H1 (cell line): ENCODE results near the gene ADCY3. TPM values are rescaled to one million over a fixed set of nuclear protein-coding genes. Genes with fewer than 3 reads are reported as not detected.
A peak's percentile ranks its signal among the peaks of the same experiment; 100 is the strongest.

Source experiments
- CTCF ChIA-PET: fragments of 300-600 bp; sonication (Branson Sonifier 250); formaldehyde crosslinking; loops from one replicate; lab custom pipeline; 2021; ENCODE audit not compliant: partially characterized antibody; lab: Charles Lee
- POLR2A ChIA-PET: fragments of 300-600 bp; sonication (Branson Sonifier 250); formaldehyde crosslinking; loops from one replicate; lab custom pipeline; 2021; ENCODE audit warnings: inconsistent platforms; ENCODE audit not compliant: partially characterized antibody; lab: Charles Lee
- DNase-seq, 2 experiments: peaks; one replicate each; pipeline versions ENCODE4 v3.0.0 to v3.0.0-alpha.2; 2010 to 2022; ENCODE audit warnings: low spot score in 2 of 2, low read depth in 1 of 2, mixed read lengths in 1 of 2
- FAIRE-seq: peaks from 2 replicates; lab custom pipeline; 2011; peaks lifted over from hg19 to GRCh38; lab: Jason Lieb, UNC
- H2AFZ ChIP-seq: 2 replicates; pipeline ENCODE4 v1.8.1; 2012; ENCODE audit warnings: low read length, inconsistent platforms
- H2AK5ac ChIP-seq: 2 replicates; pipeline ENCODE4 v1.6.1; 2013; ENCODE audit warnings: low read depth, low read length
- H2BK120ac ChIP-seq: replicated peaks from 2 replicates; pipeline ENCODE3; 2013; ENCODE audit warnings: low read depth, low read length, inconsistent platforms
- H2BK12ac ChIP-seq: 2 replicates; pipeline ENCODE4 v1.6.1; 2013; ENCODE audit warnings: low read depth, low read length
- H2BK15ac ChIP-seq: 2 replicates; pipeline ENCODE4 v1.6.1; 2013; ENCODE audit warnings: low read length
- H2BK20ac ChIP-seq: 2 replicates; pipeline ENCODE4 v1.6.1; 2013; ENCODE audit warnings: low read length
- H2BK5ac ChIP-seq: 2 replicates; pipeline ENCODE4 v1.6.1; 2013; ENCODE audit warnings: low read depth, low read length
- H3K14ac ChIP-seq: 2 replicates; pipeline ENCODE4 v1.6.1; 2013; ENCODE audit warnings: inconsistent platforms; ENCODE audit not compliant: insufficient read length
- H3K18ac ChIP-seq: 2 replicates; pipeline ENCODE4 v1.6.1; 2013; ENCODE audit warnings: low read length; ENCODE audit errors: extremely low read depth
- H3K23ac ChIP-seq: 2 replicates; pipeline ENCODE4 v1.6.1; 2013; ENCODE audit warnings: inconsistent platforms; ENCODE audit not compliant: insufficient read length
- H3K23me2 ChIP-seq: 2 replicates; pipeline ENCODE4 v1.6.1; 2013; ENCODE audit warnings: low read depth, low read length
- H3K27ac ChIP-seq: 2 replicates; pipeline ENCODE4 v1.6.1; 2011; ENCODE audit warnings: low read depth, low read length, inconsistent platforms
- H3K27me3 ChIP-seq, 4 experiments: replicated peaks in 1 of 4; 1 replicate in 1 of 4; 2 replicates in 3 of 4; pipeline versions ENCODE4 v1.6.1 to v1.8.1; 2011 to 2013; ENCODE audit warnings: low read length in 3 of 4, mild to moderate bottlenecking in 3 of 4, inconsistent platforms in 2 of 4, mixed read lengths in 2 of 4, moderate library complexity in 1 of 4; ENCODE audit not compliant: control insufficient read depth in 3 of 4, insufficient read depth in 3 of 4; ENCODE audit errors: extremely low read depth in 1 of 4
- H3K36me3 ChIP-seq, 4 experiments: 2 replicates each; pipeline versions ENCODE4 v1.6.1 to v1.8.1; 2011 to 2013; ENCODE audit warnings: mild to moderate bottlenecking in 4 of 4, low read length in 3 of 4, moderate library complexity in 2 of 4, control low read depth in 1 of 4, inconsistent platforms in 1 of 4; ENCODE audit not compliant: insufficient read depth in 4 of 4, control insufficient read depth in 2 of 4
- H3K4ac ChIP-seq: replicated peaks from 2 replicates; pipeline ENCODE3; 2013; ENCODE audit warnings: low read length, low read depth, mixed read lengths, inconsistent platforms; ENCODE audit not compliant: insufficient read length
- H3K4me1 ChIP-seq, 4 experiments: replicated peaks in 1 of 4; 1 replicate in 1 of 4; 2 replicates in 3 of 4; pipeline versions ENCODE4 v1.6.1 to v1.8.1; 2011 to 2013; ENCODE audit warnings: low read length in 3 of 4, inconsistent platforms in 2 of 4, mixed read lengths in 1 of 4; ENCODE audit not compliant: insufficient read depth in 4 of 4, control insufficient read depth in 3 of 4
- H3K4me2 ChIP-seq, 2 experiments: 2 replicates each; pipeline versions ENCODE4 v1.6.1 to v1.8.1; 2011 to 2013; ENCODE audit warnings: low read depth in 2 of 2, low read length in 2 of 2, control low read depth in 1 of 2, inconsistent platforms in 1 of 2, mild to moderate bottlenecking in 1 of 2; ENCODE audit not compliant: insufficient read depth in 1 of 2
- H3K4me3 ChIP-seq, 4 experiments: fragments of 200-600, 300-600 bp in 1 of 4; sonication (generic), shearing (Covaris generic), sonication (Bioruptor Twin) in 1 of 4; 2 replicates each; pipeline versions ENCODE4 v1.5.1 to v1.8.1; 2011 to 2016; ENCODE audit warnings: low read length in 4 of 4, low read depth in 3 of 4, control low read depth in 2 of 4, inconsistent platforms in 2 of 4, mild to moderate bottlenecking in 2 of 4, mixed read lengths in 1 of 4, moderate library complexity in 1 of 4; ENCODE audit not compliant: insufficient read depth in 2 of 4; ENCODE audit errors: extremely low read depth in 1 of 4
- H3K56ac ChIP-seq: replicated peaks from 2 replicates; pipeline ENCODE3; 2013; ENCODE audit warnings: low read depth, mild to moderate bottlenecking, mixed read lengths, low read length, inconsistent platforms; ENCODE audit not compliant: insufficient read length
- H3K79me1 ChIP-seq: 2 replicates; pipeline ENCODE4 v1.6.1; 2013; ENCODE audit warnings: low read depth, low read length, control low read depth
- H3K79me2 ChIP-seq, 2 experiments: 2 replicates each; pipeline versions ENCODE4 v1.6.1 to v1.8.1; 2012 to 2013; ENCODE audit warnings: low read length in 2 of 2, mild to moderate bottlenecking in 2 of 2, inconsistent platforms in 1 of 2; ENCODE audit not compliant: insufficient read depth in 2 of 2, control insufficient read depth in 1 of 2
- H3K9ac ChIP-seq, 4 experiments: replicated peaks in 1 of 4; 1 replicate in 1 of 4; 2 replicates in 3 of 4; pipeline versions ENCODE4 v1.6.1 to v1.8.1; 2011 to 2013; ENCODE audit warnings: low read depth in 3 of 4, low read length in 3 of 4, control low read depth in 2 of 4, mild to moderate bottlenecking in 2 of 4, moderate library complexity in 2 of 4, inconsistent platforms in 1 of 4; ENCODE audit errors: extremely low read depth in 1 of 4
- H3K9me3 ChIP-seq, 2 experiments: 2 replicates each; pipeline versions ENCODE4 v1.6.1 to v1.8.1; 2012 to 2013; ENCODE audit warnings: mild to moderate bottlenecking in 2 of 2, moderate library complexity in 2 of 2, control low read depth in 1 of 2, inconsistent platforms in 1 of 2, low read depth in 1 of 2, low read length in 1 of 2, mixed read lengths in 1 of 2; ENCODE audit not compliant: insufficient read depth in 2 of 2
- H4K20me1 ChIP-seq, 2 experiments: replicated peaks in 1 of 2; 2 replicates each; pipeline versions ENCODE3 to v1.8.1; 2011 to 2013; ENCODE audit warnings: inconsistent platforms in 2 of 2, low read length in 2 of 2, mild to moderate bottlenecking in 1 of 2; ENCODE audit not compliant: insufficient read depth in 2 of 2, control insufficient read depth in 1 of 2
- H4K5ac ChIP-seq: 2 replicates; pipeline ENCODE4 v1.6.1; 2013; ENCODE audit warnings: low read length, low read depth, mixed read lengths, inconsistent platforms; ENCODE audit not compliant: insufficient read length
- H4K8ac ChIP-seq: 2 replicates; pipeline ENCODE4 v1.8.0; 2013; ENCODE audit warnings: mild to moderate bottlenecking, moderate library complexity, low read length, inconsistent platforms; ENCODE audit not compliant: insufficient read depth; ENCODE audit errors: extremely low read depth
- H4K91ac ChIP-seq: replicated peaks from 2 replicates; pipeline ENCODE3; 2013; ENCODE audit warnings: low read length, mixed read lengths, inconsistent platforms; ENCODE audit not compliant: insufficient read length
- MAFK ChIP-seq: IDR thresholded peaks from 2 replicates; pipeline ENCODE4 v1.6.1; 2012; ENCODE audit warnings: low read depth, mild to moderate bottlenecking, improper control_type of control experiment, low read length
- POLR2A ChIP-seq, 2 experiments: IDR thresholded peaks; 1 replicate in 1 of 2; 2 replicates in 1 of 2; pipeline ENCODE4 v1.6.1; 2011; ENCODE audit warnings: low read depth in 2 of 2, low read length in 2 of 2, mild to moderate bottlenecking in 2 of 2; ENCODE audit errors: control extremely low read depth in 1 of 2
- POLR2AphosphoS5 ChIP-seq: IDR thresholded peaks from 2 replicates; pipeline ENCODE4 v1.6.1; 2011; ENCODE audit warnings: low read depth, low read length
- RBBP5 ChIP-seq: IDR thresholded peaks from 2 replicates; pipeline ENCODE4 v1.7.1; 2012; ENCODE audit warnings: low read depth, mild to moderate bottlenecking, inconsistent platforms, low read length, moderate library complexity, borderline replicate concordance
- RXRA ChIP-seq: IDR thresholded peaks from 2 replicates; pipeline ENCODE4 v1.6.1; 2011; ENCODE audit warnings: low read depth, mild to moderate bottlenecking, low read length, moderate library complexity; ENCODE audit not compliant: insufficient read depth
- ZNF274 ChIP-seq: IDR thresholded peaks from 2 replicates; pipeline ENCODE4 v1.7.0; 2012; ENCODE audit warnings: low read length, borderline replicate concordance; ENCODE audit errors: extremely low read depth
- WGBS, 2 experiments: shearing (Covaris generic) in 1 of 2; methylation state at CpG; one replicate each; pipeline versions ENCODE4 v1.1.6 to v1.1.7; 2013 to 2015; ENCODE audit warnings: low lambda C conversion rate in 2 of 2, mixed read lengths in 2 of 2, inconsistent platforms in 1 of 2, low coverage in 1 of 2, missing lambda C conversion rate in 1 of 2; ENCODE audit not compliant: insufficient replicate concordance in 2 of 2, insufficient coverage in 1 of 2, insufficient read length in 1 of 2; ENCODE audit errors: extremely low coverage in 1 of 2, missing lambda C conversion rate in 1 of 2; 5-methylcytosine and 5-hydroxymethylcytosine counted together
- polyA plus RNA-seq, 7 experiments: library from polyadenylated mRNA; depleted of rRNA in 3 of 7; stranded (reverse) in 5 of 7; unstranded in 2 of 7; fragments of >200 nt in 5 of 7; fragments of 200-250 nt in 2 of 7; gene quantifications; 1 replicate in 5 of 7; 2 replicates in 1 of 7; 4 replicates in 1 of 7; pipeline versions ENCODE4 v1.2.1 to v1.2.3, GENCODE V29; 2011 to 2013; ENCODE audit warnings: missing spikeins in 2 of 7, mixed read lengths in 2 of 7
- total RNA-seq: library from RNA; stranded (reverse); fragmentation: NEBNext Ultra II Directional; extraction: Animal tissue kit (Norgen Biotek cat#: 25700); gene quantifications from 2 replicates; pipeline ENCODE4 v1.2.1, GENCODE V29; 2021

ADCY3 gene
- total and polyA plus RNA-seq, 2 of the 8 experiments (the other 6 are each of a cell fraction or from before 2014, with no cell fraction given): 45.1 to 52.9 TPM

- WGBS, 2 experiments: 96% methylated on average over 14 of the region's 14 CpGs; no CpG with 5 or more reads in 1 of the 2 experiments
Measured at GRCh38 chr2:24824071-24824588, 95.9 kb downstream of the ADCY3 start.

More at GRCh38 chr2:24824071-24824588, 95.9 kb downstream of the ADCY3 start:
- Histone ChIP-seq H2BK12ac (no peak overlapping the region), H4K5ac (no peak overlapping the region), H2BK20ac (no peak overlapping the region), H3K23ac (no peak overlapping the region), H3K23me2 (peaks cover 3% of the 10 kb centered on the region; the same call in 1 of the 2 replicates), H3K79me1 (peaks cover 3% of the 10 kb centered on the region; the same call in 1 of the 2 replicates), H3K27me3 (no peaks in the 10 kb centered on the region), H2BK120ac (no peak overlapping the region), H3K27ac (no peak overlapping the region)
- POLR2A ChIA-PET: interaction anchor here (1.3 to 1.5 kb wide), 2 partner anchors 9 to 25 kb away, joined by 3 to 5 read pairs; no protein-coding TSS in a partner anchor
- DNase-seq: peak in 1 of 2 experiments; percentile 39
- TF ChIP-seq RBBP5: no peak
- TF ChIP-seq MAFK: no peak
- TF ChIP-seq POLR2A (IDR thresholded peaks at IDR 0.05; ENCODE audit: control extremely low read depth in 1 of 2, low read depth in 2 of 2, low read length in 2 of 2): 0 out of 3 replicates have a peak, but pooled peaks of 1 of the 2 experiments have one; percentile 26
- no peak for TF ChIP-seq RXRA
- no peak for TF ChIP-seq ZNF274
- 0 out of 2 replicates have a peak, but pooled peaks have one; percentile 23 for TF ChIP-seq POLR2AphosphoS5
- TF ChIP-seq, all 59 proteins: peak for 2
- Histone ChIP-seq H3K4me3 (no peak overlapping the region), H3K56ac (no peak overlapping the region), H3K4me2 (no peak overlapping the region), H3K18ac (no peak overlapping the region), H3K36me3 (peaks cover 7 to 42% (median 32%) of the 10 kb centered on the region in 4 experiments), H4K8ac (no peak overlapping the region), H2AK5ac (peak overlapping the region; percentile 93), H3K14ac (no peak overlapping the region), H2BK5ac (peak overlapping the region; percentile 15; the same call in 1 of the 2 replicates), H4K91ac (no peak overlapping the region), H2BK15ac (no peak overlapping the region), H3K9me3 (0 out of 4 replicates have a peak, but pooled peaks cover 0 to 3% of the 10 kb centered on the region in 2 experiments), H3K4me1 (peaks cover 15 to 35% (median 25%) of the 10 kb centered on the region in 4 experiments), H4K20me1 (peaks cover 3 to 5% of the 10 kb centered on the region in 2 experiments), H3K9ac (no peak overlapping the region), H2AFZ (no peak overlapping the region), H3K4ac (no peak overlapping the region), H3K79me2 (no peaks in the 10 kb centered on the region)
- CTCF ChIA-PET: interaction anchor here (0.9 to 3.2 kb wide), 7 partner anchors 9 to 414 kb away, joined by 3 to 8 read pairs (median 4); no protein-coding TSS in a partner anchor
- FAIRE-seq: no peak
